Spinal cord (tissue), 10 donors: ENCODE measurements around the gene AZU1. TPM values are rescaled to one million over a fixed set of nuclear protein-coding genes. Genes with fewer than 3 reads are reported as not detected.
A peak's percentile ranks its signal among the peaks of the same experiment; 100 is the strongest.
"Not testable (repeated sequence)": the region's sequence is repeated elsewhere in the genome, so short reads cannot be mapped to it uniquely, and the experiment has no call there.

Experiments used
- DNase-seq, 6 donors: peaks; one replicate each; pipeline versions ENCODE4 v3.0.0 to v3.0.0-alpha.2; 2013 to 2015; ENCODE audit warnings: low spot score in 6 of 6, low read depth in 4 of 6
- H3K27ac ChIP-seq: one replicate; pipeline ENCODE4 v1.5.1; 2013; ENCODE audit warnings: low read depth, low read length, control low read depth
- H3K27me3 ChIP-seq: one replicate; pipeline ENCODE4 v1.6.1; 2013; ENCODE audit warnings: low read length; ENCODE audit not compliant: control insufficient read depth, insufficient read depth
- H3K36me3 ChIP-seq: one replicate; pipeline ENCODE4 v1.6.1; 2013; ENCODE audit warnings: low read length; ENCODE audit not compliant: control insufficient read depth, insufficient read depth
- H3K4me1 ChIP-seq: one replicate; pipeline ENCODE4 v1.6.1; 2013; ENCODE audit warnings: low read length; ENCODE audit not compliant: control insufficient read depth, insufficient read depth
- H3K4me3 ChIP-seq: one replicate; pipeline ENCODE4 v1.5.1; 2013; ENCODE audit warnings: low read depth, low read length, control low read depth
- H3K9me3 ChIP-seq: one replicate; pipeline ENCODE4 v1.6.1; 2013; ENCODE audit warnings: low read length; ENCODE audit not compliant: control insufficient read depth, insufficient read depth
- WGBS: methylation state at CpG from one replicate; pipeline ENCODE4 v1.1.5; 2013; ENCODE audit warnings: missing lambda C conversion rate; ENCODE audit not compliant: insufficient coverage; 5-methylcytosine and 5-hydroxymethylcytosine counted together
- polyA plus RNA-seq, 2 donors: library from polyadenylated mRNA; unstranded; fragments of 120-200 nt; gene quantifications; one replicate each; pipeline ENCODE4 v1.2.1, GENCODE V29; 2013; ENCODE audit not compliant: insufficient read length in 2 of 2
- total RNA-seq, 2 donors: library from RNA; depleted of rRNA in 1 of 2; stranded (reverse); fragments of 120-200 nt in 1 of 2; fragments of >200 nt in 1 of 2; gene quantifications; one replicate each; pipeline versions ENCODE4 v1.2.3 to v1.2.4, GENCODE V29; 2013 to 2014
- donor health status: healthy.

Gene AZU1
- total and polyA plus RNA-seq, 4 donors: 2.0 to 14.2 (median 3.3) TPM

GRCh38 chr19:843836-844545, 16.4 kb downstream of the AZU1 start:
- WGBS: 18% methylated on average over 35 of the region's 70 CpGs
- H3K27me3 ChIP-seq: peaks cover 39% of the 10 kb centered on the region

GRCh38 chr19:844546-844971, 16.9 kb downstream of the AZU1 start:
- Histone ChIP-seq H3K4me3 (no peak overlapping the region), H3K9me3 (no peaks in the 10 kb centered on the region), H3K27ac (no peak overlapping the region), H3K36me3 (no peaks in the 10 kb centered on the region), H3K4me1 (peaks cover 15% of the 10 kb centered on the region), H3K27me3 (peaks cover 39% of the 10 kb centered on the region)
- DNase-seq: no peak
- 32% methylated on average over 7 of the region's 11 CpGs for WGBS

More at GRCh38 chr19:843836-844545, 16.4 kb downstream of the AZU1 start:
- H3K4me3 ChIP-seq: no peak overlapping the region
- DNase-seq: no peak
- H3K36me3 ChIP-seq: no peaks in the 10 kb centered on the region
- no peak overlapping the region for H3K27ac ChIP-seq
- H3K4me1 ChIP-seq: peaks cover 17% of the 10 kb centered on the region
- no peaks in the 10 kb centered on the region for H3K9me3 ChIP-seq

- Histone ChIP-seq H3K4me1 (peaks cover 22% of the 10 kb centered on the region), H3K36me3 (no peaks in the 10 kb centered on the region), H3K27me3 (peaks cover 39% of the 10 kb centered on the region), H3K4me3 (no peak overlapping the region), H3K9me3 (no peaks in the 10 kb centered on the region), H3K27ac (no peak overlapping the region)
- WGBS: 58% methylated on average over 33 of the region's 37 CpGs
- DNase-seq: no peak
Measured at GRCh38 chr19:845707-846521, 18.3 kb downstream of the AZU1 start.

- Histone ChIP-seq H3K4me3 (no peak overlapping the region), H3K36me3 (no peaks in the 10 kb centered on the region), H3K27me3 (peaks cover 43% of the 10 kb centered on the region), H3K9me3 (no peaks in the 10 kb centered on the region), H3K27ac (no peak overlapping the region), H3K4me1 (peaks cover 18% of the 10 kb centered on the region)
- no peak for DNase-seq
- 57% methylated on average over 12 of the region's 12 CpGs for WGBS
Measured at GRCh38 chr19:848386-848921, 20.8 kb downstream of the AZU1 start.

- H3K27ac ChIP-seq, H3K36me3 ChIP-seq, DNase-seq, H3K9me3 ChIP-seq, H3K4me3 ChIP-seq: not testable (repeated sequence)
- peaks cover 12% of the 10 kb centered on the region for H3K4me1 ChIP-seq
- WGBS: 91% methylated on average over 7 of the region's 8 CpGs
- H3K27me3 ChIP-seq: peaks cover 38% of the 10 kb centered on the region
Measured at GRCh38 chr19:849195-849594, 21.6 kb downstream of the AZU1 start.

GRCh38 chr19:850221-850978, 22.8 kb downstream of the AZU1 start:
- Histone ChIP-seq H3K9me3 (no peaks in the 10 kb centered on the region), H3K36me3 (no peaks in the 10 kb centered on the region), H3K4me3 (no peak overlapping the region), H3K4me1 (peaks cover 12% of the 10 kb centered on the region), H3K27me3 (peaks cover 29% of the 10 kb centered on the region), H3K27ac (no peak overlapping the region)
- peak in 1 of 6 donors; percentile 78 for DNase-seq
- 16% methylated on average over 21 of the region's 28 CpGs for WGBS

GRCh38 chr19:850979-851335, 23.3 kb downstream of the AZU1 start:
- Histone ChIP-seq H3K27ac (no peak overlapping the region), H3K36me3 (no peaks in the 10 kb centered on the region), H3K9me3 (no peaks in the 10 kb centered on the region), H3K4me3 (no peak overlapping the region), H3K4me1 (peaks cover 12% of the 10 kb centered on the region), H3K27me3 (peaks cover 29% of the 10 kb centered on the region)
- WGBS: 56% methylated on average over 13 of the region's 13 CpGs
- DNase-seq: no peak

- peaks cover 12% of the 10 kb centered on the region for H3K4me1 ChIP-seq
- H3K27me3 ChIP-seq: peaks cover 20% of the 10 kb centered on the region
- no peaks in the 10 kb centered on the region for H3K9me3 ChIP-seq
- 57% methylated on average over 34 of the region's 55 CpGs for WGBS
- H3K4me3 ChIP-seq: no peak within 1 kb of the TSS
- DNase-seq: no peak
- H3K36me3 ChIP-seq: no peaks in the 10 kb centered on the region
- no peak within 1 kb of the TSS for H3K27ac ChIP-seq
Measured at GRCh38 chr19:852136-853013, 24.7 kb downstream of the AZU1 start, which contains the start of gene ELANE. Gene ELANE (plus strand): TSS chr19:852303. CDS start chr19:852329, 26 bp downstream.
